Stimulated activated CD8-positive, alpha-beta memory T cell treated with anti-CD3 and anti-CD28 coated beads, Interleukin-15, amount 100 ng/mL, for 48 hours (primary cell): Measurements from ENCODE around the gene S100A4.
"Not testable (repeated sequence)": the region's sequence is repeated elsewhere in the genome, so short reads cannot be mapped to it uniquely, and the experiment has no call there.

Experiments used
- DNase-seq, 2 donors: peaks; one replicate each; pipeline ENCODE4 v3.0.0-alpha.2; 2020; ENCODE audit warnings: low read depth in 2 of 2

The S100A4 gene

GRCh38 chr1:153545067-153546055, at the start of gene S100A4:
Gene S100A4, minus strand, starts transcription at chr1:153545806. Its CDS starts 1,012 bp downstream, at chr1:153544794.
- peak; percentile 84 to 93 for DNase-seq

- DNase-seq, result no peak
These were observed 47.1 kb upstream of the S100A4 start for GRCh38 chr1:153592748-153593147.

- no peak for DNase-seq
These were observed 42.9 kb upstream of the S100A4 start for GRCh38 chr1:153588482-153588881.

- not testable (repeated sequence) for DNase-seq
These were observed 42.4 kb upstream of the S100A4 start for GRCh38 chr1:153588033-153588432.

GRCh38 chr1:153587314-153587713, 41.7 kb upstream of the S100A4 start:
- no peak for DNase-seq

- DNase-seq, result no peak
These were observed 40.7 kb upstream of the S100A4 start for GRCh38 chr1:153586347-153586746.

- no peak for DNase-seq
These were observed 39.4 kb upstream of the S100A4 start for GRCh38 chr1:153585006-153585405.

GRCh38 chr1:153583976-153584375, 38.4 kb upstream of the S100A4 start:
- DNase-seq, result no peak

GRCh38 chr1:153583514-153583913, 37.9 kb upstream of the S100A4 start:
- DNase-seq, result not testable (repeated sequence)

- DNase-seq, result not testable (repeated sequence)
These were observed 37.2 kb upstream of the S100A4 start for GRCh38 chr1:153582836-153583235.

GRCh38 chr1:153578936-153579335, 33.3 kb upstream of the S100A4 start:
- no peak for DNase-seq

GRCh38 chr1:153578490-153578889, 32.9 kb upstream of the S100A4 start:
- no peak for DNase-seq

- no peak for DNase-seq
These were observed 32.0 kb upstream of the S100A4 start for GRCh38 chr1:153577624-153578051.

GRCh38 chr1:153577138-153577537, 31.5 kb upstream of the S100A4 start:
- no peak for DNase-seq

GRCh38 chr1:153575497-153575896, 29.9 kb upstream of the S100A4 start:
- not testable (repeated sequence) for DNase-seq

GRCh38 chr1:153575081-153575491, 29.5 kb upstream of the S100A4 start:
- not testable (repeated sequence) for DNase-seq

GRCh38 chr1:153573351-153573750, 27.7 kb upstream of the S100A4 start:
- DNase-seq, result no peak

- DNase-seq, result peak in 1 of 2 donors; percentile 55
These were observed 27.0 kb upstream of the S100A4 start for GRCh38 chr1:153572569-153573015.

GRCh38 chr1:153571706-153572105, 26.1 kb upstream of the S100A4 start:
- DNase-seq, result no peak

GRCh38 chr1:153570874-153571273, 25.3 kb upstream of the S100A4 start:
- no peak for DNase-seq

GRCh38 chr1:153569465-153569864, 23.9 kb upstream of the S100A4 start:
- DNase-seq, result no peak

GRCh38 chr1:153568367-153569099, 22.9 kb upstream of the S100A4 start:
- DNase-seq, result peak; percentile 69 to 80
